Measurements from ENCODE around the gene FAM76A. TPM values are rescaled to one million over a fixed set of nuclear protein-coding genes. Genes with fewer than 3 reads are reported as not detected.

The FAM76A gene
- total RNA-seq, 3 donors from 2014 or later = 13.5 to 34.2 (median 14.4) TPM

- TF ChIP-seq CTCF (IDR thresholded peaks at IDR 0.05) (no peak), POLR2A (IDR thresholded peaks at IDR 0.05) (no peak), POLR2AphosphoS5 (IDR thresholded peaks at IDR 0.05) (no peak)
- intact Hi-C loops (cut with DNase I; ENCODE audit: low total_unique reads) = no loop called here
- Histone ChIP-seq H3K27me3 (no peaks in the 10 kb centered on the region), H3K9me3 (no peaks in the 10 kb centered on the region), H3K36me3 (no peaks in the 10 kb centered on the region), H3K27ac (no peak overlapping the region), H3K4me3 (peak overlapping the region in 2 of 3 donors; percentile 75 to 78), H3K4me1 (peaks cover 0 to 6% of the 10 kb centered on the region in 2 donors)
- no peak for DNase-seq (ENCODE audit: low spot score in 2 of 2)
Measured at GRCh38 chr1:27727126-27727525, 1.4 kb downstream of the FAM76A start.

- no peaks in the 10 kb centered on the region for H3K9me3 ChIP-seq
- no peaks in the 10 kb centered on the region for H3K27me3 ChIP-seq
- TF ChIP-seq CTCF (IDR thresholded peaks at IDR 0.05) (no peak), POLR2A (IDR thresholded peaks at IDR 0.05) (no peak), POLR2AphosphoS5 (IDR thresholded peaks at IDR 0.05) (no peak)
- intact Hi-C loops (cut with DNase I; ENCODE audit: low total_unique reads) = no loop called here
- no peak overlapping the region for H3K27ac ChIP-seq
- no peak overlapping the region for H3K4me3 ChIP-seq
- no peaks in the 10 kb centered on the region for H3K4me1 ChIP-seq
- no peak for DNase-seq (ENCODE audit: low spot score in 2 of 2)
- no peaks in the 10 kb centered on the region for H3K36me3 ChIP-seq
Measured at GRCh38 chr1:27736252-27736651, 10.5 kb downstream of the FAM76A start.

GRCh38 chr1:27741121-27741520 is 15.4 kb downstream of the FAM76A start:
- Histone ChIP-seq H3K36me3 (no peaks in the 10 kb centered on the region), H3K4me1 (no peaks in the 10 kb centered on the region), H3K9me3 (no peaks in the 10 kb centered on the region), H3K4me3 (no peak overlapping the region), H3K27ac (no peak overlapping the region), H3K27me3 (no peaks in the 10 kb centered on the region)
- no peak for DNase-seq (ENCODE audit: low spot score in 2 of 2)
- intact Hi-C loops (cut with DNase I; ENCODE audit: low total_unique reads) = no loop called here
- TF ChIP-seq POLR2AphosphoS5 (IDR thresholded peaks at IDR 0.05) (no peak), POLR2A (IDR thresholded peaks at IDR 0.05) (no peak), CTCF (IDR thresholded peaks at IDR 0.05) (no peak)

- no peaks in the 10 kb centered on the region for H3K9me3 ChIP-seq
- no peak overlapping the region for H3K27ac ChIP-seq
- no peak for TF ChIP-seq CTCF (IDR thresholded peaks at IDR 0.05)
- no peak for TF ChIP-seq POLR2AphosphoS5 (IDR thresholded peaks at IDR 0.05)
- TF ChIP-seq POLR2A (IDR thresholded peaks at IDR 0.05) = no peak
- no peak overlapping the region for H3K4me3 ChIP-seq
- H3K4me1 ChIP-seq = no peaks in the 10 kb centered on the region
- DNase-seq (ENCODE audit: low spot score in 2 of 2) = no peak
- H3K27me3 ChIP-seq = no peaks in the 10 kb centered on the region
- no peaks in the 10 kb centered on the region for H3K36me3 ChIP-seq
- intact Hi-C loops (cut with DNase I; ENCODE audit: low total_unique reads) = no loop called here
Measured at GRCh38 chr1:27744556-27744955, 18.8 kb downstream of the FAM76A start.

DNA sequence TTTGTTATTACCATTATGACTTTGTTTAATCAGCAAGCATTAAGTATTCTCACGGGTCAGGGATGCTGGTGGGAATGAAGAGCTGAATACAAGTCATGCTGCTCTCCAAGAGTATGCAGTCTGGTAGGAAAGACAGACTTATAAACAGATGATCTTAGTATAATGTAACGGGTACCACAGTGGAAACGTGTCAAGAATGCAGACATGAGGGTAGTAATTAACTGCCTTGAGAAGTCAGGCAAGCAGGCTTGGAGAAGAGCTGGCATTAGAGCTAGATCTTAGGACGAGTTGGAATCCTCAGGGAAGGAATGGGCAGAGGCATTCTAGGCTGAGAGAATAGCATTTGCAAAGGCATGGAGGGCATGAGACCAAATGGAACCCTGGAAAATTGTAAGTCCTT is 19.7 kb downstream of the FAM76A start:
- TF ChIP-seq POLR2AphosphoS5 (IDR thresholded peaks at IDR 0.05) = no peak
- no peak for TF ChIP-seq CTCF (IDR thresholded peaks at IDR 0.05)
- TF ChIP-seq POLR2A (IDR thresholded peaks at IDR 0.05) = no peak

More for the DNA sequence above, 19.7 kb downstream of the FAM76A start:
- Histone ChIP-seq H3K27me3 (no peaks in the 10 kb centered on the region), H3K27ac (no peak overlapping the region), H3K4me1 (no peaks in the 10 kb centered on the region), H3K4me3 (no peak overlapping the region), H3K9me3 (no peaks in the 10 kb centered on the region), H3K36me3 (no peaks in the 10 kb centered on the region)
- intact Hi-C loops (cut with DNase I; ENCODE audit: low total_unique reads) = no loop called here
- no peak for DNase-seq (ENCODE audit: low spot score in 2 of 2)
